ENCODE data around the gene CERK.

DNA sequence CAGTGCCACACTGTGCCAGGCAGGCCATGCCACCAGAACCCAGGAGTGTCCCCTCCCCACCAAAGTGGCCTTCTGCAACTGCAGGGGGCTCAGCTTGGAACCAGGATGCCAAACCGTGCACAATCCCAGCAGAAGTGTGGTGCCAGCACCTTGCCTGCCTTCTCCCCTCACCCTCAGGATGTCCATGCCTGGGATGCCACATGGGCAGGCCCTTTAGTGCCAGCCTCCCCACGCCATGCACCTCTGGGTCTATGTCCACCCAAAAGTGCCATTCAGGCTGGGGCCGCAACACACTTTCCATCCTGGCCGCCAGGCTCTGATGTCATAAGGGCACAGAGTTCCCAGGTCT is 15.7 kb upstream of the CERK start:
- TF ChIP-seq, protein P1, sequence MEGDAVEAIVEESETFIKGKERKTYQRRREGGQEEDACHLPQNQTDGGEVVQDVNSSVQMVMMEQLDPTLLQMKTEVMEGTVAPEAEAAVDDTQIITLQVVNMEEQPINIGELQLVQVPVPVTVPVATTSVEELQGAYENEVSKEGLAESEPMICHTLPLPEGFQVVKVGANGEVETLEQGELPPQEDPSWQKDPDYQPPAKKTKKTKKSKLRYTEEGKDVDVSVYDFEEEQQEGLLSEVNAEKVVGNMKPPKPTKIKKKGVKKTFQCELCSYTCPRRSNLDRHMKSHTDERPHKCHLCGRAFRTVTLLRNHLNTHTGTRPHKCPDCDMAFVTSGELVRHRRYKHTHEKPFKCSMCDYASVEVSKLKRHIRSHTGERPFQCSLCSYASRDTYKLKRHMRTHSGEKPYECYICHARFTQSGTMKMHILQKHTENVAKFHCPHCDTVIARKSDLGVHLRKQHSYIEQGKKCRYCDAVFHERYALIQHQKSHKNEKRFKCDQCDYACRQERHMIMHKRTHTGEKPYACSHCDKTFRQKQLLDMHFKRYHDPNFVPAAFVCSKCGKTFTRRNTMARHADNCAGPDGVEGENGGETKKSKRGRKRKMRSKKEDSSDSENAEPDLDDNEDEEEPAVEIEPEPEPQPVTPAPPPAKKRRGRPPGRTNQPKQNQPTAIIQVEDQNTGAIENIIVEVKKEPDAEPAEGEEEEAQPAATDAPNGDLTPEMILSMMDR (IDR thresholded peaks at IDR 0.05), result no peak
- no peak for TF ChIP-seq POLR2AphosphoS5 (IDR thresholded peaks at IDR 0.05; ENCODE audit: low read depth, low read length)
